Measurements from ENCODE around the gene KLHL6.

Gene KLHL6

DNA sequence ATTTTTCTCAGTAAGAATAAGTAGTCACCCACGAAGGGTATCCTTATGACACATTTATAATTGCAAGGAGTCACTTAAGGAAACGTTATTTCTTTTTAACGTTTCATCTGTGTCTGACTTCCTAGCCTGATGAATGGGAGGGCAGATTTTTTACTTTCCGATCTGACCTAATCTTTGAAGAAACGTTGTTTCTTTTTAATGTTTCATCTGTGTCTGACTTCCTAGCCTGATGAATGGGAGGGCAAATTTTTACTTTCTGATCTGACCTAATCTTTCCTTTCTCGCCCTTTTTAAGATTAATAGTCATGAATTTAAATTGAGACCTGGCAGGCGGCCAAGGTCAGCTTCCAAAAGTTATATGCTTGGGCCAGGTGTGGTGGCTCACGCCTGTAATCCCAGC is 3.0 kb upstream of the KLHL6 start:
- Histone ChIP-seq H3K9ac (ENCODE audit: low read depth, low read length) (no peak overlapping the region), H3K36me3 (ENCODE audit: control insufficient read depth, insufficient read depth, low read length) (no peaks in the 10 kb centered on the region), H3K9me3 (ENCODE audit: control insufficient read depth, insufficient read depth, low read length) (no peaks in the 10 kb centered on the region), H3K4me1 (ENCODE audit: control insufficient read depth, insufficient read depth, low read length) (peaks cover 5% of the 10 kb centered on the region), H3K27me3 (ENCODE audit: control insufficient read depth, insufficient read depth, low read length) (no peaks in the 10 kb centered on the region), H3K4me3 (ENCODE audit: low read depth, low read length) (no peak overlapping the region)

DNA sequence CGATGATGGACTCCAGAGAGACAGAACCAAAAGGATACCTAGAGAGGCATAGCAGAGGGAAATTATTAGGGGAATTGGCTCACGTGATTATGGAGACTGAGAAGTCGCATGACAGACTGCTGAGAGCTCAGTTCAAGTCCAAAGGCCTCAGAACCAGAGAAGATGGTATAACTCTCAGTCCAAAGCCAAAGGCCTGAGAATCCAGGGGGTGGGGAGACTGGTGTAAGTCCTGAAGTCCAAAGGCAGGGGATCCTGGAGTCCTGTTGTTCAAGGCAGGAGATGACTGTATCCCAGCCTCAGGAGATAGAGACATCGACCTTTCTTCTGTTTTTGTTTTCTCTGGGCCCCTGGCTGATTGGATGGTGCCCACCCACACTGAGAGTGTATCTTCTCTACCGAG is 1.2 kb upstream of the KLHL6 start:
- no peak overlapping the region for H3K9ac ChIP-seq (ENCODE audit: low read depth, low read length)
- H3K4me3 ChIP-seq (ENCODE audit: low read depth, low read length): no peak overlapping the region
- H3K9me3 ChIP-seq (ENCODE audit: control insufficient read depth, insufficient read depth, low read length): no peaks in the 10 kb centered on the region
- no peaks in the 10 kb centered on the region for H3K36me3 ChIP-seq (ENCODE audit: control insufficient read depth, insufficient read depth, low read length)
- no peaks in the 10 kb centered on the region for H3K27me3 ChIP-seq (ENCODE audit: control insufficient read depth, insufficient read depth, low read length)
- H3K4me1 ChIP-seq (ENCODE audit: control insufficient read depth, insufficient read depth, low read length): peaks cover 6% of the 10 kb centered on the region

DNA sequence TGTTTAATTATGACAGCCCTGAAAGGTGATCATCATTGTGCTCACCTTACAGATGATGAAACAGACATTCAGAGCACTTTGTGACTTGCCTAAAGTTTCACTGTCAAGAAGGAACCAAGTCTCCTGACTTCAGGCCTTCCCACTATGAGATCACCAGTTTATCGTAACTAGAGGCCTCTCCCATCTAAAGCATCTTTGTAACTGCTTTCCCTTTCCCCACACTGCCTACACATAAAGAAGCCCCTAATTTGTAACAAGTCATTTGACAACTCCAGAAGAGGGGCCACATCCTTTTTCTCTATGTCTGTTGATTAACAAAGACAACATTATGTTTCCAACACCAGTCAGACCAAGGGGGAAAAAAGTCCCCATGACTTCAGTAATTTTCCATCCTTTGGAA is 1.1 kb downstream of the KLHL6 start:
- Histone ChIP-seq H3K9ac (ENCODE audit: low read depth, low read length) (no peak overlapping the region), H3K27me3 (ENCODE audit: control insufficient read depth, insufficient read depth, low read length) (no peaks in the 10 kb centered on the region), H3K4me1 (ENCODE audit: control insufficient read depth, insufficient read depth, low read length) (peaks cover 6% of the 10 kb centered on the region), H3K4me3 (ENCODE audit: low read depth, low read length) (no peak overlapping the region), H3K36me3 (ENCODE audit: control insufficient read depth, insufficient read depth, low read length) (no peaks in the 10 kb centered on the region), H3K9me3 (ENCODE audit: control insufficient read depth, insufficient read depth, low read length) (no peaks in the 10 kb centered on the region)

DNA sequence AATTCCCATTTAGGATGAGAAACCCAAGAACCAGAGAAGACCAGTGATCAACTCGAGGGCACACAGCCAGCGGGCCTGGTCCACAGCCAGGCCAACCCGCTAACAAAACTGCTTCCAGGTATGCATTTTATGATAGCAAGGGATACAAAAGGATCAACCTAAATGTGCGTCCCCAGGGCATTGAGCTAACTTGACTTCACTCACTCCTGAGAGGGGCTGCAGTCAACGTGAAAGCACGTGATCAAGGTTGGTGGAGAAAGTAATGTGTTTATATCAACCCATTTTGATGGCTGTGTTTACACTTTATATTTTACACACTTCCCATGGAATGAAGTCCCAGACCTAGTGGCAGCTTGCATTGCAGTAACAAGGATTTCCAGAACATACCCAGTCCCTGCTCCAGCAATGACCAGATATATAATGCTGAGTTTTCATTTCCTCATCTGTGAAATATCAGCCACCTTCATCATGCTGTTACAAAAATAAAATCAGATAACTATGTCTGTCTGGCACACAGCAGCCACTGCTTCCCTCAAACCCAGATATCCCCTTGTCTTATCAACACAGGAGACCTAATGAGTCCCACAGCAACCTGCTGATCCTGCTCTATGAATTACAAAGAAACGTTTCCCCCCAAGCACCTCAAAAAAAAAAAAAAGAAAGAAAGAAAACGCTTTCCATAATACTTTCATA is 2.0 kb downstream of the KLHL6 start:
- Histone ChIP-seq H3K36me3 (ENCODE audit: control insufficient read depth, insufficient read depth, low read length) (no peaks in the 10 kb centered on the region), H3K9ac (ENCODE audit: low read depth, low read length) (no peak overlapping the region), H3K9me3 (ENCODE audit: control insufficient read depth, insufficient read depth, low read length) (no peaks in the 10 kb centered on the region), H3K27me3 (ENCODE audit: control insufficient read depth, insufficient read depth, low read length) (no peaks in the 10 kb centered on the region), H3K4me3 (ENCODE audit: low read depth, low read length) (no peak overlapping the region), H3K4me1 (ENCODE audit: control insufficient read depth, insufficient read depth, low read length) (peaks cover 6% of the 10 kb centered on the region)

DNA sequence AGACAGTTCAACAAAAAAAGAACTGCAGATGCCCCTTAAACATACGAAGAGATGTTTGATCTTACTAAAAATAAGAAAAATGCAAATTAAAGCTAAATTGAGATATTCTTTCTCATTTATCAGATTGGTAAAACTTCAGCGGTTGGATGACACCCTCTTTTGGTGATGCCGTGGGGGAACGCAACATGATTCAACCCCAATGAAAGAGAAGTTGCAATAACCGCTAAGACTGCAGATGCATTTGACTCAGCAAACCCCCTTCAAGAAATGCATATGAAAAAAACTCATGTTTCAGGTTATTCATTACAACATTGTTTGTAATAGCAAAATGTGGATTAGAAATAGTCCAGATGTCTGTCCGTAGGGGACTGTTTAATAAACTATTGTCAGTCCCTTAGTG is 3.6 kb downstream of the KLHL6 start:
- H3K9ac ChIP-seq (ENCODE audit: low read depth, low read length): no peak overlapping the region
- no peaks in the 10 kb centered on the region for H3K9me3 ChIP-seq (ENCODE audit: control insufficient read depth, insufficient read depth, low read length)
- H3K4me3 ChIP-seq (ENCODE audit: low read depth, low read length): no peak overlapping the region
- peaks cover 13% of the 10 kb centered on the region for H3K4me1 ChIP-seq (ENCODE audit: control insufficient read depth, insufficient read depth, low read length)
- no peaks in the 10 kb centered on the region for H3K27me3 ChIP-seq (ENCODE audit: control insufficient read depth, insufficient read depth, low read length)
- no peaks in the 10 kb centered on the region for H3K36me3 ChIP-seq (ENCODE audit: control insufficient read depth, insufficient read depth, low read length)

DNA sequence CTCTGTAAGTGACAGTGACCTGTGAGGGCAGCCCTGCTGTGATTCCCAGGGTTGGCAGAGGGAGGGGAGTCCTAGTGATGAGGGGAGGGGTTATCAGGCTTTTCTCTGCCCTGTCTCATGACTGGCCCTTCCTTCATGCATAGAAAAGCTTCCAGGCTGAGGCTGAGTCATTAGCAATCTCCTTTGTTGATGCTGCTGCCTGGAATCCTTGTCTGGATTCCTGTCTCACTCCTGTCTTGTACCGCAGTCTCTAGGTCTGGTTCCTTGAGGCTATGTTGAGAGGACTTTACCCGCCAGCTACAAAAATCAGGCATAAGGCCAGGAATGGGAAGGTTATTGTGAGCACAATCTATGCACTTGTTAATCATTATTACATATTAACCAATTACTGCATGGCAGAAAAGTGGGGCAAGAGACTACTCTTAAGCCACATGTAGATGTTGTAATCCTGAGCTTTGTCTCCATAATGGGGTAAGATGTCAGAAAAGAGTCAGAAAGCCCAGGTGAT is 7.2 kb downstream of the KLHL6 start:
- Histone ChIP-seq H3K4me1 (ENCODE audit: control insufficient read depth, insufficient read depth, low read length) (peaks cover 11% of the 10 kb centered on the region), H3K9ac (ENCODE audit: low read depth, low read length) (no peak overlapping the region), H3K27me3 (ENCODE audit: control insufficient read depth, insufficient read depth, low read length) (no peaks in the 10 kb centered on the region), H3K4me3 (ENCODE audit: low read depth, low read length) (no peak overlapping the region), H3K36me3 (ENCODE audit: control insufficient read depth, insufficient read depth, low read length) (no peaks in the 10 kb centered on the region), H3K9me3 (ENCODE audit: control insufficient read depth, insufficient read depth, low read length) (no peaks in the 10 kb centered on the region)

DNA sequence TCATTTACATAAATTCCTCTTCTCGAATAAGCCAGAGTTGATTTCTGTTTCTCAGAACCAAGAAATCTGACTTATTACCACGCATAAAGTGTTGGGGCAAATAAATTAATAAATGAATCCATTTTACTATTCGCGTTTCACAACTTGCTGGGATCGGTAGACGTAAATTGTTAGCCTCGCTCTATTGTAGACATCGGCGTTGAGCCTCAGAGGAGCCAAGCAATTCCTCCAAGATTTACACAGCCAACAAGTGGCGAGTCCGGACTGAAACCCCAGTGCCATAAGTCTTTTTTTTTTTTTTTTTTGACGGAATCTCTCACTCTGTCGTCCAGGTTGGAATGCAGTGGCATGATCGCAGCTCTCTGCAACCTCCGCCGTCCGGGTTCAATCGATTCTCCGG is 8.9 kb downstream of the KLHL6 start:
- no peak overlapping the region for H3K4me3 ChIP-seq (ENCODE audit: low read depth, low read length)
- no peaks in the 10 kb centered on the region for H3K36me3 ChIP-seq (ENCODE audit: control insufficient read depth, insufficient read depth, low read length)
- H3K9ac ChIP-seq (ENCODE audit: low read depth, low read length): no peak overlapping the region
- H3K4me1 ChIP-seq (ENCODE audit: control insufficient read depth, insufficient read depth, low read length): peaks cover 11% of the 10 kb centered on the region
- no peaks in the 10 kb centered on the region for H3K9me3 ChIP-seq (ENCODE audit: control insufficient read depth, insufficient read depth, low read length)
- no peaks in the 10 kb centered on the region for H3K27me3 ChIP-seq (ENCODE audit: control insufficient read depth, insufficient read depth, low read length)

DNA sequence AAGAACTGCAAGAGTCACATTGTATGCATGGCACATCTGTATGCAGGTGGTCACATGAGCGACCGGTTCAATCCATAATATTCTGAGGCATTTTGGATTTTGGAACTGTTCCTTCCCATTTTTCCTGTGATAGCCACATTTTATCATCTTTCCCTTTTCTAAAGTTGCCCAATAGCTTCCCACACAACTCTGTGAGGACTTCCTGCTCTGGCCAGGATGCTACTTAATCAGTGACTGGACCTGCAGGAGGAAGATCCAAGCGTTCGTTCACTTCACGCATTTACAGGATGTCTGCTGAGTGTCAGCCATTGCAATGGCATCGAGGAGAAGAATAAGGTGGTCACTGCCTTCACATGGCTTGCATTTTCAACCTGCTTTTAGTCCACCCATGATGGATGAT is 9.8 kb downstream of the KLHL6 start:
- Histone ChIP-seq H3K36me3 (ENCODE audit: control insufficient read depth, insufficient read depth, low read length) (no peaks in the 10 kb centered on the region), H3K4me3 (ENCODE audit: low read depth, low read length) (no peak overlapping the region), H3K9ac (ENCODE audit: low read depth, low read length) (no peak overlapping the region), H3K9me3 (ENCODE audit: control insufficient read depth, insufficient read depth, low read length) (no peaks in the 10 kb centered on the region), H3K4me1 (ENCODE audit: control insufficient read depth, insufficient read depth, low read length) (peaks cover 11% of the 10 kb centered on the region), H3K27me3 (ENCODE audit: control insufficient read depth, insufficient read depth, low read length) (no peaks in the 10 kb centered on the region)

DNA sequence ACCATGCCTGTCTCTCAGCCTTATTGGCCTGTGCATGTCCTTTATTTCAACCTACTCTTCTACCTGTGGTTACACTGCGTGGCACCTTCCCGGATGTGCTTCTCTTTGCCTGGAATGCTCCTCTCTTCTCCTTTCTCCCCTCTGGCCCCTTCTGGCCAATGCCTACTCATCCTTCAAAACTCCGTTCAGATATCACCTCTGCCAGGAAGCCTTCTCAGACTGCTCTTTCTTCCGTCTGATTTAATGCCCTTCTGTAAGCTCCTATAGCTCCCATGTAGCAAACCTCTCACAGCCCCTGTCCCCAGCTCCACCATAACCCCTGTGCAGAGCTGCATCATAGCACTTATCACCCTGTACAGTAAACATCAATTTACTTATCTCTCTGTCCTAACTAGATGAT is 13.2 kb downstream of the KLHL6 start:
- no peak overlapping the region for H3K4me3 ChIP-seq (ENCODE audit: low read depth, low read length)
- no peaks in the 10 kb centered on the region for H3K36me3 ChIP-seq (ENCODE audit: control insufficient read depth, insufficient read depth, low read length)
- H3K9me3 ChIP-seq (ENCODE audit: control insufficient read depth, insufficient read depth, low read length): no peaks in the 10 kb centered on the region
- peaks cover 6% of the 10 kb centered on the region for H3K27me3 ChIP-seq (ENCODE audit: control insufficient read depth, insufficient read depth, low read length)
- no peak overlapping the region for H3K9ac ChIP-seq (ENCODE audit: low read depth, low read length)
- peaks cover 3% of the 10 kb centered on the region for H3K4me1 ChIP-seq (ENCODE audit: control insufficient read depth, insufficient read depth, low read length)

DNA sequence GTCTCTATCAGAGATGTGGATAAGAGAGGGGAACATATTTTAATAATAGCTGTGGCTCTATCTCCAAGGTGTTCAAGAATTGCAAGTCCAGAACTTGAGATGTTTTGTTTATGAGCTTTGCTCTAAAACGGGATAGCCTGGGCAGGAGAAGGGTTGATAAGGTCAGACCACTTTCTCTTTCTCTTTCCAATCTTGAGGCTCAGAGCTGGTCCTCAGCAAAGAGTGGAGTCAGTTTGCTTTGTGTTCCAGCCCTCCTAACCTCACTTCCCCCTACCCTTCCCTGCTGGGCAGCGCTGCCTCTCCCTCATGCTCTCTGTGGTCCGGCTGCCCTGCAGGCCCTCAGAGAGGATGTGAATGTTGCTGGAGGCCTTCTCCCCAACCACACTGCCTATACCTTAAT is 13.8 kb downstream of the KLHL6 start:
- Histone ChIP-seq H3K36me3 (ENCODE audit: control insufficient read depth, insufficient read depth, low read length) (no peaks in the 10 kb centered on the region), H3K9me3 (ENCODE audit: control insufficient read depth, insufficient read depth, low read length) (no peaks in the 10 kb centered on the region), H3K4me3 (ENCODE audit: low read depth, low read length) (no peak overlapping the region), H3K27me3 (ENCODE audit: control insufficient read depth, insufficient read depth, low read length) (peaks cover 6% of the 10 kb centered on the region), H3K9ac (ENCODE audit: low read depth, low read length) (no peak overlapping the region), H3K4me1 (ENCODE audit: control insufficient read depth, insufficient read depth, low read length) (peaks cover 3% of the 10 kb centered on the region)

DNA sequence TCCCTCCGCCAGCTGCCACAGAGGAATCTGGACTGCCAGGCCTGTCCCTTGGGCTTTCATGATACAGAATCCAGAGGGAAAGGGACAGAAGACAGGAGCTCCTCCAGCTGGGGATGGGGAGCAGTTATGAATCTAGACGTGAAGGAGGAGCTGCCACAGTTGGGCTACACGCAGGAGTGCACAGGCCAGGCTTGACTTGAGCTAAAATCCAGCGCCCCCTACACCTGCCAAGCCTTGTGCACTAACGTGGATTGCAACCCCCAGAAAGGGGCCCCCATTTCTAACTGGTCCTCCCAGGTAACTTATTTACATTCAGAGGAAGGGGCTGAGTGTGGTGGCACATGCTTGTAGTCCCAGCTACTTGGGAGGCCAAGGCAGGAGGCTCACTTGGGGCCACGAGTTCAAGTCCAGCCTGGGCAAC is 14.3 kb downstream of the KLHL6 start:
- Histone ChIP-seq H3K4me3 (ENCODE audit: low read depth, low read length) (no peak overlapping the region), H3K4me1 (ENCODE audit: control insufficient read depth, insufficient read depth, low read length) (peaks cover 3% of the 10 kb centered on the region), H3K9me3 (ENCODE audit: control insufficient read depth, insufficient read depth, low read length) (no peaks in the 10 kb centered on the region), H3K9ac (ENCODE audit: low read depth, low read length) (no peak overlapping the region), H3K36me3 (ENCODE audit: control insufficient read depth, insufficient read depth, low read length) (no peaks in the 10 kb centered on the region), H3K27me3 (ENCODE audit: control insufficient read depth, insufficient read depth, low read length) (peaks cover 11% of the 10 kb centered on the region)

DNA sequence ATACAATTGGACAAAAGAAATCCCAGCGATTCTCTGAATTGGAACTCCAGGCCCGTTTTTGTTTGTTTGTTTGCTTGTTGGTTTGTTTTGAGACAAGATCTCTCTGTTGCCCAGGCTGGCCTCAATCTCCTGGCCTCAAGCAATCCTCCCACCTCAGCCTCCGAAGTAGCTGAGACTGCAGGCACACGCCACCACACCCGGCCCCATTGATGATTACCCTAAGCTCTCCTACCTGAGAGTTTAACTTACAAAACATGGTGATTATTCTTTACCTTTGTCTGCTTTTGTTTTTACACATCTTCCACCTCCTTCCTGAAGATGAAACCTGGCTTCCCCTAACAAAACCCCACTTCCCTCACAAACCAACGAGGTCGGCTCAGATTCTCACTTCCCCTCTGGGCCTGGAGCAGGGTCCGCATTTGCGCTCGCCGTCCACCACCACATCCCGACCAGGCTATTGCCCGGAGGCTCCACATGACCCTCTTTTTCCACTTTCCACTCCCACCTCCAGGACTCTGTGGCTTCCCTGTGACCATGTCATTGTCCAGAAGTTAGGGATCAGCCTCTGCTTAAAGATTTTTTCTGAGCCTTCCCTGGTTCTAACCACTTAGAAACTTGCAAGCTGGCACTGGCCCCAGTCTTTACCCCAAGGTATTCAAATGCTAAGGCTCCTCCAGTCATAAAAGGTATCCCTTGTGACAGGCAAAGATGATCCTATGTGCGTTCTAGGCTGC is 14.8 kb downstream of the KLHL6 start:
- H3K9ac ChIP-seq (ENCODE audit: low read depth, low read length): no peak overlapping the region
- no peaks in the 10 kb centered on the region for H3K9me3 ChIP-seq (ENCODE audit: control insufficient read depth, insufficient read depth, low read length)
- no peak overlapping the region for H3K4me3 ChIP-seq (ENCODE audit: low read depth, low read length)
- H3K36me3 ChIP-seq (ENCODE audit: control insufficient read depth, insufficient read depth, low read length): no peaks in the 10 kb centered on the region
- peaks cover 14% of the 10 kb centered on the region for H3K27me3 ChIP-seq (ENCODE audit: control insufficient read depth, insufficient read depth, low read length)
- H3K4me1 ChIP-seq (ENCODE audit: control insufficient read depth, insufficient read depth, low read length): peaks cover 3% of the 10 kb centered on the region
